Measurements from ENCODE around the gene CADM1. TPM values are rescaled to one million over a fixed set of nuclear protein-coding genes. Genes with fewer than 3 reads are reported as not detected.

Gene CADM1
- total and polyA plus RNA-seq, 9 donors: 6.6 to 61.2 (median 17.2) TPM

GRCh38 chr11:115459563-115459962 lies 44.7 kb downstream of the CADM1 start:
- no peak for DNase-seq
- Histone ChIP-seq H3K36me3 (no peaks in the 10 kb centered on the region), H3K9me3 (no peaks in the 10 kb centered on the region), H3K4me3 (no peak overlapping the region), H3K4me1 (ENCODE audit: insufficient read depth) (no peaks in the 10 kb centered on the region), H3K27me3 (no peaks in the 10 kb centered on the region), H3K27ac (no peak overlapping the region)
- intact Hi-C loops (cut with DNase I): no loop called here
- TF ChIP-seq CTCF (IDR thresholded peaks at IDR 0.05): no peak
- TF ChIP-seq POLR2A (IDR thresholded peaks at IDR 0.05): no peak
- TF ChIP-seq EP300 (IDR thresholded peaks at IDR 0.05): no peak

GRCh38 chr11:115458877-115459276 lies 45.3 kb downstream of the CADM1 start:
- Histone ChIP-seq H3K4me3 (no peak overlapping the region), H3K27ac (no peak overlapping the region), H3K27me3 (no peaks in the 10 kb centered on the region), H3K36me3 (no peaks in the 10 kb centered on the region), H3K4me1 (ENCODE audit: insufficient read depth) (no peaks in the 10 kb centered on the region), H3K9me3 (no peaks in the 10 kb centered on the region)
- intact Hi-C loops (cut with DNase I): no loop called here
- 87 to 96% (median 92%) methylated on average over 4 of the region's 4 CpGs for WGBS, 3 donors
- no peak for TF ChIP-seq POLR2A (IDR thresholded peaks at IDR 0.05)
- no peak for TF ChIP-seq CTCF (IDR thresholded peaks at IDR 0.05)
- no peak for TF ChIP-seq EP300 (IDR thresholded peaks at IDR 0.05)
- no peak for DNase-seq

- Histone ChIP-seq H3K4me3 (no peak overlapping the region), H3K27me3 (no peaks in the 10 kb centered on the region), H3K9me3 (no peaks in the 10 kb centered on the region), H3K4me1 (ENCODE audit: insufficient read depth) (no peaks in the 10 kb centered on the region), H3K36me3 (no peaks in the 10 kb centered on the region), H3K27ac (no peak overlapping the region)
- intact Hi-C loops (cut with DNase I): no loop called here
- no peak for DNase-seq
- no peak for TF ChIP-seq CTCF (IDR thresholded peaks at IDR 0.05)
- TF ChIP-seq EP300 (IDR thresholded peaks at IDR 0.05): no peak
- TF ChIP-seq POLR2A (IDR thresholded peaks at IDR 0.05): no peak
These were observed 48.2 kb downstream of the CADM1 start for GRCh38 chr11:115456019-115456418.

GRCh38 chr11:115455613-115456012 lies 48.6 kb downstream of the CADM1 start:
- H3K4me3 ChIP-seq: no peak overlapping the region
- no peaks in the 10 kb centered on the region for H3K27me3 ChIP-seq
- WGBS, 3 donors: 92 to 94% (median 93%) methylated on average over 4 of the region's 4 CpGs
- H3K4me1 ChIP-seq (ENCODE audit: insufficient read depth): no peaks in the 10 kb centered on the region
- H3K27ac ChIP-seq: no peak overlapping the region
- DNase-seq: no peak
- no peak for TF ChIP-seq POLR2A (IDR thresholded peaks at IDR 0.05)
- no peak for TF ChIP-seq EP300 (IDR thresholded peaks at IDR 0.05)
- TF ChIP-seq CTCF (IDR thresholded peaks at IDR 0.05): no peak
- intact Hi-C loops (cut with DNase I): no loop called here
- no peaks in the 10 kb centered on the region for H3K9me3 ChIP-seq
- H3K36me3 ChIP-seq: no peaks in the 10 kb centered on the region

GRCh38 chr11:115454525-115454924 lies 49.7 kb downstream of the CADM1 start:
- Histone ChIP-seq H3K27ac (no peak overlapping the region), H3K4me1 (ENCODE audit: insufficient read depth) (no peaks in the 10 kb centered on the region), H3K9me3 (no peaks in the 10 kb centered on the region), H3K27me3 (no peaks in the 10 kb centered on the region), H3K4me3 (no peak overlapping the region), H3K36me3 (no peaks in the 10 kb centered on the region)
- WGBS, 3 donors: 93 to 98% (median 94%) methylated on average over 1 of the region's 1 CpG
- intact Hi-C loops (cut with DNase I): no loop called here
- no peak for DNase-seq
- TF ChIP-seq CTCF (IDR thresholded peaks at IDR 0.05) (no peak), EP300 (IDR thresholded peaks at IDR 0.05) (no peak), POLR2A (IDR thresholded peaks at IDR 0.05) (no peak)
